GM12878 (cell line): ENCODE results near the gene MSRB1. TPM values are rescaled to one million over a fixed set of nuclear protein-coding genes. Genes with fewer than 3 reads are reported as not detected.

ENCODE experiments used
- CBX3 ChIP-seq: fragments of 200-600 bp; sonication (generic); IDR thresholded peaks from 2 replicates; pipeline ENCODE4 v1.6.1; 2016; ENCODE audit warnings: low read depth, borderline replicate concordance
- CTCF ChIP-seq, 3 experiments: IDR thresholded peaks in 2 of 3; conservative IDR thresholded peaks in 1 of 3; 2 replicates each; pipeline ENCODE4 v1.5.1; 2011; ENCODE audit warnings: low read depth in 3 of 3, low read length in 3 of 3, mild to moderate bottlenecking in 3 of 3, control low read depth in 2 of 3, moderate library complexity in 2 of 3, inconsistent platforms in 1 of 3, mixed read lengths in 1 of 3; ENCODE audit not compliant: control insufficient read depth in 2 of 3, insufficient read depth in 1 of 3; ENCODE audit errors: extremely low read depth in 1 of 3
- FOXK2 ChIP-seq: fragments of 450-650 bp; IDR thresholded peaks from 2 replicates; pipeline ENCODE4 v1.6.1; 2017; ENCODE audit warnings: mild to moderate bottlenecking, moderate library complexity
- IRF3 ChIP-seq: fragments of 450-650 bp; IDR thresholded peaks from 2 replicates; pipeline ENCODE4 v1.6.1; 2014; ENCODE audit warnings: mild to moderate bottlenecking
- NR2C1 ChIP-seq: fragments of 450-650 bp; IDR thresholded peaks from 2 replicates; pipeline ENCODE4 v1.6.1; 2017; ENCODE audit warnings: antibody characterized with exemption, mild to moderate bottlenecking, moderate library complexity
- SKIL ChIP-seq: fragments of 450-650 bp; IDR thresholded peaks from 2 replicates; pipeline ENCODE4 v1.6.1; 2017; ENCODE audit warnings: mild to moderate bottlenecking, low read depth, inconsistent platforms; ENCODE audit not compliant: poor library complexity, severe bottlenecking
- polyA plus RNA-seq, 11 experiments: library from polyadenylated mRNA; depleted of rRNA in 4 of 11; unstranded in 6 of 11; stranded (reverse) in 5 of 11; fragments of >200 nt; fragmentation: Nextera tagmentation in 4 of 11; fragmentation: Illumina TruSeq in 1 of 11; extraction: Ambion mirVana in 4 of 11; extraction: Trizol in 1 of 11; gene quantifications; 1 replicate in 1 of 11; 2 replicates in 10 of 11; pipeline versions ENCODE4 v1.2.1 to v1.2.3, GENCODE V29; 2011 to 2016; ENCODE audit warnings: inconsistent platforms in 2 of 11, missing spikeins in 2 of 11, low read depth in 1 of 11
- total RNA-seq, 4 experiments: library from RNA; depleted of rRNA in 3 of 4; stranded (reverse); fragments of >200 nt in 3 of 4; fragmentation: Illumina TruSeq in 1 of 4; extraction: Trizol in 1 of 4; gene quantifications; 2 replicates each; pipeline versions ENCODE4 v1.2.1 to v1.2.3, GENCODE V29; 2013 to 2021

MSRB1 gene
- total and polyA plus RNA-seq, 10 of the 15 experiments (the other 5 are each of a cell fraction or from before 2014, with no cell fraction given): 5.1 to 48.6 (median 25.7) TPM

- no peak for TF ChIP-seq NR2C1
- TF ChIP-seq IRF3: no peak
- no peak for TF ChIP-seq FOXK2
- TF ChIP-seq SKIL: no peak
- no peak for TF ChIP-seq CTCF (IDR thresholded peaks at IDR 0.05 in 2 of 3, conservative IDR thresholded peaks at IDR 0.05 in 1 of 3; ENCODE audit: control insufficient read depth in 2 of 3, extremely low read depth in 1 of 3, insufficient read depth in 1 of 3, low read depth in 3 of 3, low read length in 3 of 3)
- TF ChIP-seq CBX3: no peak
Observed at GRCh38 chr16:1906055-1906845, 36.7 kb downstream of the MSRB1 start (continued).
